ENCODE measurements around the gene C1QB.
"Not testable (repeated sequence)": the region's sequence is repeated elsewhere in the genome, so short reads cannot be mapped to it uniquely, and the experiment has no call there.

The C1QB gene

DNA sequence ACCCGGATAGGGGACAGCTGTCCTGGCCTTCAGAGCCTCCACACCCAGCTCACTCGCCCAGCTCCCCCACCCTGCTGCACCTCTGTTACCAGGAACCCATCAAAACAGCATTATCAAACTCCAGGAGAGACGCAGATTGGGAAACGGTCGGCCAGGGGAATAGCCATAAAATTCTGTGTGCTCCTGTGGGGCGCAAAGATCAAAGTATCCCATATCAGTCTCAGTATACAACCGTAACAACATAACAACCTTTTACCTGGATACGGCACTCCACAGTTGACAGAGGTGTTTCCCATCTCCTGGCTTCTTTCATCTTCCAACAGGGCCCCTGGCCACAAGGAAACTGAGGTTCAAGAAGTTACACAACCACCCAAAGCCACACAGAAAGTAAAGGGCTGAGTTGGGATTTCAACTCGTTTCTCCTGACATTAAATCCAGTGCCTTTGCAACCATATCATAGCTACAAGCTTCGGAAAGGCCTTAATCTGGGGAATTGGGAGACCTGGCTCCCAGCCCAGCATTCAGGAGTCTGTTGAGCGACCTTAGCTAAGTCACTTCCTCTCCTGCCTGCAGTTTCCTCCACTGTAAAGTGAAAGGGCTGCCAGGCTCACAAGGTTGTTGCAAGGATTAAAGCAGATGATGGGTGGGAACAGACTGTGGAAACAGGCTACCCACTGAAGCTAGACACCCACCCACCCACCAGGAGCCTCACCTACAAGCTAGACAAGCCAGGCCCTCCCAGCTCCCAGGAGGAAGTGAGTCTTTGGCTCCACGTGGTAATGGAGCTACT lies 49.5 kb downstream of the C1QB start:
- no peak for DNase-seq

DNA sequence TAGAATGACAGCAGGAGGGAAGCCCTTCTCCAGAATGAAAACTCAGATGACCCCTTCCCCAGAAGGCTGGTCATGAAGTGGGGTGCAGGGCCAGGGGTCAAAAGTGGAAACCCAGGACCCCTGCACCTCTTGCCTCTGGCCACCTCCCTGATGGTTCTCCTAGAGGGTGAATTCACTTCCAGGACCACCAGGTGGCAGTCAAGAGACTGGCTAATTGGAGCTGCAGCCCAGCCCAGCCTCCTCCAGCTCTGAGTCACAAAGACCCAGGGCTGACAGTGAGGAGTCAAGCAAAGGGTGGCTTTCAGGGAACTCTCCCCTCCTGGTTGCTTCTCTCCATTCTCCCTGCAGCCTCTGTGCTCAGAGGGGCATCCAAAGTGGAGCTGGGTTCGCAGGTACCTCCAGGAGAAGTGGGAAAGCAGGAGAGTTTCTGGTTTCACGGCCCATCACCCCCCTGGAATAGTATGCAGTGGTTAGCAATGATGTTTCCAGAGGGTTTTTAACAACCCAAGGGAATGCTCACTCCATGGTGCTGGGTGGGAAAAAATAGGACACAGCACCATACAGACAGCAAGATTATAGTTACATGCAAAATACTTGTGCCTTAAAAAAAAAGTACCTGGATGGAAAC lies 51.5 kb downstream of the C1QB start:
- peak; percentile 60 for DNase-seq

DNA sequence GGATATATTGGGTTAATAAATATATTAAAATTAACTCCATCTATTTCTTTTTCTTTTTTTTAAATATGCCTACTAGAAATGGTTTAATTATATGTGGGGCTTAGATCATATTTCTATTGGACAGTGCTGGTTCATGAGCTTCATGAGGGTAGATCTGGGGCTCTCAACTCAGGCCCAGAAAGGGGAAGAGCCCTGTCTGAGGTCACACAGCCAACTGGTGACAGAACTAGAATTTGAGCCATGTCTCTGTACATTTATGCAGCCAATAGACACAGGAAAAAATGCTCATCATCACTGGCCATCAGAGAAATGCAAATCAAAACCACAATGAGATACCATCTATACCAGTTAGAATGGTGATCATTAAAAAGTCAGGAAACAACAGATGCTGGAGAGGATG lies 52.5 kb downstream of the C1QB start:
- DNase-seq, result no peak

DNA sequence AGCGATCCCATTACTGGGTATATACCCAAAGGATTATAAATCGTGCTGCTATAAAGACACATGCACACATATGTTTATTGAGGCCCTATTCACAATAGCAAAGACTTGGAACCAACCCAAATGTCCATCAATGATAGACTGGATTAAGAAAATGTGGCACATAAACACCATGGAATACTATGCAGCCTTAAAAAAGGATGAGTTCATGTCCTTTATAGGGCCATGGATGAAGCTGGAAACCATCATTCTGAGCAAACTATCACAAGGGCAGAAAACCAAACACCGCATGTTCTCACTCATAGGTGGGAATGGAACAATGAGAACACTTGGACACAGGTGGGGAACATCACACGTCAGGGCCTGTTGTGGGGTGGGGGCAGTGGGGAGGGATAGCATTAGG lies 53.1 kb downstream of the C1QB start:
- not testable (repeated sequence) for DNase-seq

DNA sequence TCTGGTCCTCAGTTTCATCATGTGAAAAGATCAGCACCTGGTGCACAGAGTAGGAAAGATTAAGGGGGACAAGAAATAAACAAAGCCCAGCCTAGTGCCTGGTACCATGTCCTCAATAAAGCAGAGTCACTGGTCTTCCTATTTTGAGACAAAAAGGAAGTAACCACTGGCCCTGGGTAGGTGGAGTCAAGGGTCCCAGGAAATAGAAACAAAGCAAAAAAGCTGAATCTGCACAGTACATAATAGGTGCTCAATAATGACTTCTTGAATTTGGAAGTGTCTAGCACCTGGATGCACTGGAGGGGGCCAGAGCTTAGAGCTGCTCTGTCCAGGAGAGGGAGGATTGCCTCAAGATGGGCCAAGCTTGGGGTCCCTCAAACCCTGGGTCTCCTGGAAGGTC lies 55.7 kb downstream of the C1QB start:
- no peak for DNase-seq

DNA sequence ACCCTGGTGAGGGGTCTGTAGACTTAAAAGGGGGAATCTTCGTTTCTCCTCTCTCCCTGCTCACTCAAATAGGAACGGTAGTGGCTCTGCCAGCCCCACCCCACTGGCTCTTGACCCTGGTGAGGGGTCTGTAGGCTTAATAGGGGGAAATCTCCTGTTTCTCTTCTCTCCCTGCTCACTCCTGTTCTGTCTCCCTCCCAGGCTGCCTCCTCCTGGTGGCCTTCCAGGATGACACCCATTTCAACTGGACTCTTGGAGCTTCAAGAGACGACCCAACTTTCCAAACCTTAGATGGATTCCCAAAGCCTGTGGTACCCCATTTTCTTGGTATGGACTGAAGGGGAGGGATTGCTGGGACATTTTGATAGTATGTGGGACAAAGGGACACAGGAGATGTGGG lies 56.2 kb downstream of the C1QB start:
- DNase-seq, result no peak

DNA sequence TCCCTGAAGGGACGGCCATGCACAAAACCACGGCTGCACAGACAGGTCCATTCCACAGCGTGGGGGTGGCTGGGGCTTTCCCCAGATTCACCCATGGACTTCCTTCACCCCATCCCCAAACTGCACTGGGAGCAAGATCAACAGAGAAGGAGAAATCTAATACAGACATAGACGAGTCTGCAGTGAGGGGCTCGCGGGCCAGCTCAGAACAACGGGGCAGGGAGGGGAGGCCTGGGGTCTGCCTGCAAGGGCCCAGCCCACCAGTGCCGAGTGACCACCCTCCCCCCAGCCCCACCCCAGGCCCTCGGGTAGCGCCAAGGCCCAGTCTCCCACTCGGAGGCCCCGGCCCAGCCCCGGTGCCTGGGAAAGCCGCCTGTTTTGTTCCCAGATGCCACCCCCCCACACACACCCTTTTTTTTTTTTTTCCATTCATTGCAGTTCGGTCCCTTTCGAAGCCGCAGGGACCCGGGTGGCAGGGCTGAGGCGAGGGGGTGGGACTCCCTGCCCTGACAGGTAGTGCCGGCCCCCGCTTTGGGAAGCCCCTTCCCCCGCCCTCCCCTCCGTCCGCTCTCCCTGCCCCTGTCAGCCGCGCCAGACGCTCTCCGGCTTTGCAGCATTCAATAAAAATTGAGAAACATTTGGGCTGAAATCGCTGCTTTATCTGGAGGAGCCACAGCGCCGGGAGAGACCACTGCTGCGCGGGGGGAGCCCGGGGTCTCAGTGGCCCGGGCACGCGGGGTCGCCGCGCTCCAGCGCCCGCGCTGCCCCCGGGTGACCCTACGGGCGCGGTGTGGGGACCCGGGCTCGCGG lies 57.1 kb downstream of the C1QB start:
- DNase-seq, result peak; percentile 35

DNA sequence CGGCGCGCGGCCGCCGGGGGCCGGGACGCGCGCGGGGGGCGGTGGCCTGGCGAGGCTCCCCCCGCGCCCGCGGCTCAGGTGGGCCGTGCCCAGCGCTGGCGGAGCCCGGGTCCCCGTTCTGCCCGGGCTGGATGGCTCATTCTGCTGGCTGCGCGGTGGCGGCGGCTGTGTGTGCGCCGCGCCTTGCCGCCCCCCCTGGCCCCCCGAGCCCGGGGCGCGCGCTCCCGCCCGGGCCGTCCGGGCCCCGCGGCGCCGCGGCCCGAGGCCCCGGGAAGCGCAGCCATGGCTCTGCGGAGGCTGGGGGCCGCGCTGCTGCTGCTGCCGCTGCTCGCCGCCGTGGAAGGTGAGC lies 57.6 kb downstream of the C1QB start, which contains the start of gene EPHB2:
Gene EPHB2, plus strand, starts transcription at position 139 of the 349 bp plus-strand sequence. Its CDS starts 144 bp downstream, at position 283.
- DNase-seq, result peak; percentile 35

DNA sequence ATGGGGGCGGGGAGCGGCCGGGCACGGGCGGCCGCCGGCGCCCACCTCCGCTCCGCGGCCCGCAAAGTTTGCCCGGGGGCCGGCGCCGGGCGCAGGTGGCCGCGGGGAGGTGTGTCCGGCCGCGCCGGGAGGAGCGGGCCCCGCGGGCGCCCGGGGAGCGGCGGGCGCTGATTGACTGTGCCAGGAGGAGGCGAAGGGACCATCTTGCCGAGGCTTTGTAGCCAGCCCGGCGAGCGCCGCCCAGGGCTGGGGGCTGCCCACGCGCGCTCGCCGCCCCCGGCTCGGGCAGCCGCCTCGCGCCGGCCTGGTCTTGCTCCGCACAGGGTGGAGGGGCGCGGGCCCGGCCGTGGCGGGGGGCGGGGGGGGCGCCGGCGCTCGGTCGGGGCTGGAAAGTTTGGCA lies 58.0 kb downstream of the C1QB start:
- no peak for DNase-seq

Measured in NCI-H446 treated with DMSO at 0.1 percent for 48 hours (cell line).